Right atrium auricular region (tissue), 2 donors: ENCODE results near the gene LMBRD2. TPM values are rescaled to one million over a fixed set of nuclear protein-coding genes. Genes with fewer than 3 reads are reported as not detected.
"Not testable (repeated sequence)": the region's sequence is repeated elsewhere in the genome, so short reads cannot be mapped to it uniquely, and the experiment has no call there.

ENCODE experiments used
- DNase-seq: peaks from one replicate; pipeline ENCODE4 v3.0.0-alpha.2; 2019; ENCODE audit warnings: low spot score
- H3K27ac ChIP-seq, 2 donors: fragments of 200-600 bp; sonication (generic); 1 replicate in 1 of 2; 2 replicates in 1 of 2; pipeline ENCODE4 v1.5.1; 2016 to 2019
- H3K27me3 ChIP-seq, 2 donors: fragments of 200-600 bp; sonication (generic); one replicate each; pipeline versions ENCODE4 v1.5.1 to v1.6.0; 2017 to 2019
- H3K36me3 ChIP-seq: fragments of 200-600 bp; sonication (generic); one replicate; pipeline ENCODE4 v1.5.1; 2016
- H3K4me1 ChIP-seq, 2 donors: fragments of 200-600 bp; sonication (generic); one replicate each; pipeline versions ENCODE4 v1.5.1 to v1.6.0; 2017 to 2019
- H3K4me3 ChIP-seq, 2 donors: fragments of 200-600 bp; sonication (generic); 1 replicate in 1 of 2; 2 replicates in 1 of 2; pipeline ENCODE4 v1.5.1; 2017 to 2019; ENCODE audit warnings: mild to moderate bottlenecking in 1 of 2, moderate library complexity in 1 of 2
- H3K9me3 ChIP-seq, 2 donors: fragments of 200-600 bp; sonication (generic); one replicate each; pipeline ENCODE4 v1.5.1; 2019
- total RNA-seq, 2 donors: library from RNA; depleted of rRNA; stranded (reverse); fragments of >200 nt; gene quantifications; one replicate each; pipeline ENCODE4 v1.1.0, GENCODE V29; 2016
- TF ChIP-seq, protein P1 (sequence below), 2 donors: fragments of 200-600 bp; sonication (generic); IDR thresholded peaks; one replicate each; pipeline ENCODE4 v1.5.1; 2019; ENCODE audit warnings: antibody characterized with exemption in 2 of 2

Gene LMBRD2
- total RNA-seq, 2 donors from 2014 or later, result 10.5 to 19.9 TPM

DNA sequence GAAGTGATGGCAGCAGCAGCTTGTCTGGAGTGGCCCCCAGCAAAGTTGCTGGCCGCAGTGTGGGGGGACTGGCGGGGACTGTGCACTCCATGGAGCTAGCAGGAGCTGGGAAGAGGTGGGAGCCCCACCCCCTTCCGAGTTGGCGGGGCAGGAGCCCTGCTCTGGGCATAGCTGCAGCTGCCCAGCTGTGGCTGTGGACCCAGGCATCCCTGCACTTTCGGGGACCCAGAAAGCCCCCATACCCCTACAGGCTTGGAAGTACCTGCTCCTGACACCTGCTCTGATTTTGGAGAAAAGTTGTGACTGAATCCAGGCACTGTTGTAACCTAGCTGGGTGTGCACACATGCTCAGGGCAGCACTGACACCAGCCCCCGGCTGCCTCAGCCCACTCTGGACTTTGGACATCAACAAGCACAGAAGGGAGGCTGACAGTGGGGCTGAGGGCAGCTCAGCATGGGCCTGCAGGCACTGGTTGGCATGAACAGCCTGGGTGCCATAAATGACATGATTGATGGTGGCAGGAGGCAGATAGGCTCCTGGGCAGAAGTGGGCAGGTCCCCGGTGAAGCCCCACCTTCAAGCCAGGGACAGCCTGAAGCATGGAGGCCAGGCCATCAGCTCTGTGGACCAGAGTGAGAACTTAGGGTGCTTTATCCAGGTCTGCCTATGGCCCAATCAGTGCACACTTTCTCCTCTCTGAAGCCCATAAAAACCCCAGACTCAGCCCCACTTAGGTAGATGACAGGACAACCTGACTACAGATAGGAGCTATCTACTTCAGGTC lies 12.6 kb downstream of the LMBRD2 start:
- peaks cover 11% of the 10 kb centered on the region for H3K36me3 ChIP-seq
- no peaks in the 10 kb centered on the region for H3K9me3 ChIP-seq
- no peaks in the 10 kb centered on the region for H3K4me1 ChIP-seq
- no peak for DNase-seq
- H3K4me3 ChIP-seq, result no peak overlapping the region
- H3K27ac ChIP-seq, result no peak overlapping the region
- TF ChIP-seq, protein P1, sequence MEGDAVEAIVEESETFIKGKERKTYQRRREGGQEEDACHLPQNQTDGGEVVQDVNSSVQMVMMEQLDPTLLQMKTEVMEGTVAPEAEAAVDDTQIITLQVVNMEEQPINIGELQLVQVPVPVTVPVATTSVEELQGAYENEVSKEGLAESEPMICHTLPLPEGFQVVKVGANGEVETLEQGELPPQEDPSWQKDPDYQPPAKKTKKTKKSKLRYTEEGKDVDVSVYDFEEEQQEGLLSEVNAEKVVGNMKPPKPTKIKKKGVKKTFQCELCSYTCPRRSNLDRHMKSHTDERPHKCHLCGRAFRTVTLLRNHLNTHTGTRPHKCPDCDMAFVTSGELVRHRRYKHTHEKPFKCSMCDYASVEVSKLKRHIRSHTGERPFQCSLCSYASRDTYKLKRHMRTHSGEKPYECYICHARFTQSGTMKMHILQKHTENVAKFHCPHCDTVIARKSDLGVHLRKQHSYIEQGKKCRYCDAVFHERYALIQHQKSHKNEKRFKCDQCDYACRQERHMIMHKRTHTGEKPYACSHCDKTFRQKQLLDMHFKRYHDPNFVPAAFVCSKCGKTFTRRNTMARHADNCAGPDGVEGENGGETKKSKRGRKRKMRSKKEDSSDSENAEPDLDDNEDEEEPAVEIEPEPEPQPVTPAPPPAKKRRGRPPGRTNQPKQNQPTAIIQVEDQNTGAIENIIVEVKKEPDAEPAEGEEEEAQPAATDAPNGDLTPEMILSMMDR (IDR thresholded peaks at IDR 0.05), result no peak
- no peaks in the 10 kb centered on the region for H3K27me3 ChIP-seq

DNA sequence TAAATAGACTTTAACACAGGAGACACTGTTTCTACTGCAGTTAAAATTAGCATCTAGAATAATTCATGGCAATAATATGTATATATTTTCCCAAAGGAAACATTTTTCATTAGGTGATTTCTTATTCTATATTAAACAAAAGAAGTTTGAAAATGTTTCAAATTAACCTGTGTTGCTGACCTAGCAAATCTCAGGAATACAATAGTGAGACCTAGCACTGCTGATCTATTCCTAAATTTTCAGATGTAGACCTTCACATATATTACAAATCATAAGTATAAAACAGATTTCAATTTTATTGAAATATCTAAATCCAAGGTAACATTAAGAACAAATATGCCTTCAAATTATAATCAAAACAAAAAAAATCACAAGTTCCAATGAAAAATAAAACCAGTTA lies 15.1 kb downstream of the LMBRD2 start:
- no peak overlapping the region for H3K4me3 ChIP-seq
- no peak overlapping the region for H3K27ac ChIP-seq
- no peaks in the 10 kb centered on the region for H3K27me3 ChIP-seq
- no peaks in the 10 kb centered on the region for H3K4me1 ChIP-seq
- H3K9me3 ChIP-seq, result no peaks in the 10 kb centered on the region
- DNase-seq, result no peak
- H3K36me3 ChIP-seq, result peaks cover 11% of the 10 kb centered on the region
- TF ChIP-seq, protein P1 (IDR thresholded peaks at IDR 0.05), result no peak

DNA sequence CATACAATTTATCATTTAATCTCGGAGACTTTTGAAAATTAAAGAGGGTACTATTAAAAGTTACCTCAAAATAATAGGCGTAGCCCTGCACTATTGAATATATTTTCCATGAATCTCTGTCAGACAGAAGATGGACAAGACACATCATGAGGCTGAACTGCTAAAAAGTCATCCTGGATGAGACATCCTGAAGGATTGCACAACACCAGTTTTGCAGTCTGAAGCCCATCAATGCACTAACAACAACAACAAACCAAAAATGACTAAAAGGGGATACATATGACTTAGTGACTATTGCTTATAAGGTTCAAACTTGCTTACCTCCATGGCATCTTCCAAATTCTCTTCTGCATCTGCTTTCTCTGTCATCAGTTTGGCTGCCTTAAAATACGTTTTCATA lies 15.7 kb downstream of the LMBRD2 start:
- Histone ChIP-seq H3K9me3 (no peaks in the 10 kb centered on the region), H3K4me3 (no peak overlapping the region), H3K27me3 (no peaks in the 10 kb centered on the region), H3K36me3 (peaks cover 11% of the 10 kb centered on the region), H3K27ac (no peak overlapping the region), H3K4me1 (no peaks in the 10 kb centered on the region)
- TF ChIP-seq, protein P1 (IDR thresholded peaks at IDR 0.05), result no peak
- no peak for DNase-seq

DNA sequence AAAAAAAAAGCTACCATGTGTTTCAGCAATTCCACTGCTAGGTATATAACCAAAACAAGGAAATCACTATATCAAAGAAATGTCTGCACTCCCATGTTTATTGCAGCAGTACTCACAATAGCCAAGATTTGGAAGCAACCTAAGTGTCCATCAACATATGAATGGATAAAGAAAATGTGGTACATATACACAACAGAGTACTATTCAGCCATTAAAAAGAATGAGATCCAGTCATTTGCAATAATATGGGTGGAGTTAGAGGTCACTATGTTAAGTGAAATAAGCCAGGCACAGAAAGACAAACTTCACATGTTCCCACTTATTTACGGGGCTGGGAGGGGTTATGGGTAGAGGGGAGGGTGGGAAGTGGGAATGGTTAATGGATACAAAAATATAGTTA lies 18.7 kb downstream of the LMBRD2 start:
- not testable (repeated sequence) for DNase-seq, H3K27me3 ChIP-seq, H3K4me3 ChIP-seq, H3K27ac ChIP-seq, H3K4me1 ChIP-seq
- peaks cover 5 to 13% of the 10 kb centered on the region in 2 donors for H3K9me3 ChIP-seq
- H3K36me3 ChIP-seq, result peaks cover 14% of the 10 kb centered on the region

DNA sequence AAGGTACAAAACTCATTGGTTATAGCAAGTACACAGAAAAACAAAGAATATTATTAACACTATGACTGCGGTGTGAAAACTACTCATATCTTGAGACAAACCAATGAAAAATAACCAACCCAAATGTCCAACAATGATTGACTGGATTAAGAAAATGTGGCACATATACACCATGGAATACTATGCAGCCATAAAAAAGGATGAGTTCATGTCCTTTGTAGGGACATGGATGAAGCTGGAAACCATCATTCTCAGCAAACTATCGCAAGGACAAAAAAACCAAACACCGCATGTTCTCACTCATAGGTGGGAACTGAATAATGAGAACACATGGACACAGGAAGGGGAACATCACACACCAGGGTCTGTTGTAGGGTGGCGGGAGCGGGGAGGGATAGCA lies 22.0 kb downstream of the LMBRD2 start:
- H3K27ac ChIP-seq, H3K4me1 ChIP-seq, H3K27me3 ChIP-seq, H3K4me3 ChIP-seq, DNase-seq: not testable (repeated sequence)
- Histone ChIP-seq H3K36me3 (peaks cover 14% of the 10 kb centered on the region), H3K9me3 (peaks cover 5 to 13% of the 10 kb centered on the region in 2 donors)

DNA sequence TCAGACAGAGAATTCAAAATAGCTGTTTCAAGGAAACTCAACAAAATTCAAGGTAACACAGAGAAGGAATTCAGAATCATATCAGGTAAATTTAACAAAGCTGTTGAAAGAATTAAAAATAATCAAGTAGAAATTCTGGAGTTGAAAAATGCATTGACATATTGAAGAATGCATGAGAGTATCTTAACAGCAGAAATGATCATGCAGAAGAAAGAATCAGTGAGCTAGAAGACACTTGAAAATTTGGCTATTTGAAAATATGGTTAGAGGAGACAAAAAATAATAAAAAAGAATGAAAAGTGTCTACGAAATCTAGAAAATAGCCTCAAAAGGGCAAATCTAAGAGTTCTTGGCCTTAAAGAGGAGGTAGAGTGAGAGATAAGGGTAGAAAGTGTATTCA lies 22.9 kb downstream of the LMBRD2 start:
- Histone ChIP-seq H3K9me3 (peaks cover 5 to 13% of the 10 kb centered on the region in 2 donors), H3K4me1 (no peaks in the 10 kb centered on the region), H3K27me3 (no peaks in the 10 kb centered on the region), H3K4me3 (no peak overlapping the region), H3K27ac (no peak overlapping the region), H3K36me3 (peaks cover 14% of the 10 kb centered on the region)
- TF ChIP-seq, protein P1 (IDR thresholded peaks at IDR 0.05), result no peak
- DNase-seq, result no peak

DNA sequence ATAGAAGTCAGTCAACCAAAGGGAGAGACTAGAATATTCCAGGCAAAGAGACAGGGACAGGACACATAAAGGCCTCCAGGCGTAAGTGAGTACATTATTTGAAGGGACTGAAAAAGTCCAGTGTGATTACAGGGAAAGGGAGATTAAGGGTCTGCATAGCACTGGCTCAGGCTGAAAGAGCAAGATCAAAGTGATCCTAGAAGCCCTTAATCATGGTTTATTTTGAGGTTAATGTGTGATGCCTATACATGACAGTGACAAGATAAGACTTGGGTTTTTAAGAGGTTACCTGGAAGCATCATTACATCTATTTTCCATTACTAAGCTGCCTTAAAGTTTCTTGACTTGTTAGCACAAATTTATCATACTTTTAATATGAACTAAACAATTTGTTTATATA lies 25.8 kb downstream of the LMBRD2 start:
- peaks cover 5 to 13% of the 10 kb centered on the region in 2 donors for H3K9me3 ChIP-seq
- TF ChIP-seq, protein P1 (IDR thresholded peaks at IDR 0.05), result no peak
- no peak for DNase-seq
- no peaks in the 10 kb centered on the region for H3K4me1 ChIP-seq
- no peak overlapping the region for H3K27ac ChIP-seq
- peaks cover 14% of the 10 kb centered on the region for H3K36me3 ChIP-seq
- H3K27me3 ChIP-seq, result no peaks in the 10 kb centered on the region
- no peak overlapping the region for H3K4me3 ChIP-seq
